ENCODE data around the gene CHURC1.
A peak's percentile ranks its signal among the peaks of the same experiment; 100 is the strongest.

CHURC1 gene

DNA sequence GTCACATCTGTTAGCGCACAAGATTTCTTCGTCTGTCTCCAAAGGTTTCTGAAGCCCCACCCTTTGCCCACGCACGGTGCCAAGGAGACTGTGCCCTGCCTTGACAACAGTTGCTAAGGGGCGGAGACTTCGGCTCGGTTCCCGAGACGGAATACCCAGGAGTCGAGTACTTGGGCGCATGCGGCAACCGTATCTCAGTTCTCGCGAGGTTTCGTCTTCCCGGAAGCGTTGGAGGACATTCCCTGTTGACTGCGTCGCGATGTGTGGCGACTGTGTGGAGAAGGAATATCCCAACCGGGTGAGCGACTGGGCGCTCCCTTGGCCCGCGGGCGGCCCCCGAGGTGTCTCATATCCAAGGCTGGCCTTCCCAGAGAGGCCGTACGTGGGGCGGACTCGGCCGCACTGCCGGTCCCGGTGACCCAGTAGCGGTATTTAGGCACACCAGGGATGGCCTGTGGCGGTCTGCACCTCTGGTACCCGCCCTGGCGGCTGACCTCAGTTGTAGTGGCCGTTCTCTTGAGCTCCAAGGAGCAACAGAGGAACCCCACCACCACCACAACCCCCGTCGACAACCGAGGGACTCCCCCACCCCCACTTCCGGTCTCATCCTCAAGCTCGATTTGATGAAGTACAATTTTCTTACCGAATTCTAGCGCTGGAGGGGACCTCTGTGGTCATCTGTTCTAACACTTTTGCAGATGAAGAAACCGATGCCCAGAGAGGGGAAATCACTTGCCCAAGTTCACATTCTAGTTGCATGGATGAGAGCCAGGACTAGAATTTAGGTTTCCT lies at the start of gene CHURC1:
Gene CHURC1 (plus strand): TSS at position 219 of the 792 bp plus-strand sequence. CDS start 41 bp downstream, at position 260.
- DNase-seq (ENCODE audit: low read depth in 2 of 2): peak; percentile 97 to 99

DNA sequence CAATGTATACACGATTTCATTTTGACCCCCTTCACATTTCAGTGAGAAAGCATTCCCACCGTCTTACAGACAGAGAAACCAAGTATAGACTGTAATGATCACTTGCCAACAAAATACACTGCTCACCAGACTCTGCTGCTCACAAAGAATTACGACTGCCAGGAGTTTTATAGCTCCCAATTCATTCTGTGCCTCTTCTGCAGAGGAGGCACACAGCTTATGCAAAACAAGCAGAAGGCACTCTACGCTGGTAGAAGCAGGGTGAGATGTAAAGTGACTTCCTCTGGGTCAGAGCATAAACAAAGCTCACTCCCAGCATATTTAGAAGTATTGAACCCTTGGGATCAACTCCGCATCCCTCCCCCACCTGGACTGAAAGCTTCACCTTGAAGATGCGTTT lies 49.1 kb upstream of the CHURC1 start:
- no peak for DNase-seq (ENCODE audit: low read depth in 2 of 2)

GRCh38 chr14:64865992-64866391 lies 48.3 kb upstream of the CHURC1 start:
- DNase-seq (ENCODE audit: low read depth in 2 of 2): no peak

DNA sequence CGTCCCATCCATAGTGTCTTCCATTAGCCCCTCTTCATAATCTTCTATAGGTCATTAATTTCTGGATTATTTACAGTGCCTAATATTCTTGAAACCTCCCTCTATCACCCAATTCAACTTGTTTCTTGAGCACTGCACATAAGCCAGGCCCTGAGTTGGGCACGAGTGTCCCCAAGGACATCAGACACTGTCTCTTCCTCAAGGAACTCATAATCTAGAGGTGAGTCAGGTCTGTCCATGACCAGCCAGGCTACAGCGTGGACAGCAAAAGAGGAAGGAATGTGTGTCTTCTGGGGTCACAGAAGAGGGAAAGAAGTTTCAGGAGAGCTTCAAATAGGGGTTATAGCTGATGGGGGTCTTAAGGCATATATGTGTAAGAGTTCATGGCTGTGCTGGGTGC lies 47.1 kb upstream of the CHURC1 start:
- no peak for DNase-seq (ENCODE audit: low read depth in 2 of 2)

DNA sequence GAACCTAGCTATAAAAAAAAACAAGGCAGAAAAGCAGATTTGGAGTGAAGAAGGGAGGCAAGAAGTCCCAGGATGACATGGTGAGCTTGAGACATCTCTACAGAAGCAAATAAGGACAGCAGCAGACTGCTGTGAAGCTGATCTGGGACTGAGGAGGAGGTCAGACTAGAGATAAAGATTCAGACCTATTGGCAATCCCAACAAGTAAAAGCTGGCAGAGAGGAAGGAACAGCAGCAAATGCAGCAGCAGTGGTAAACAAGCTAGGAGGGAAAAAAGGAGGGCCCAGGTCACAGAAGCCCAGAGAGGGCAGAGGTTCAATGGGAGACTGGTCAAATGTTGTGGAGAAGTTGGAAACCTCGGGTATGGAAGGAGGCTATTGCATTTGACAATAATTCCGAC lies 45.9 kb upstream of the CHURC1 start:
- no peak for DNase-seq (ENCODE audit: low read depth in 2 of 2)

DNA sequence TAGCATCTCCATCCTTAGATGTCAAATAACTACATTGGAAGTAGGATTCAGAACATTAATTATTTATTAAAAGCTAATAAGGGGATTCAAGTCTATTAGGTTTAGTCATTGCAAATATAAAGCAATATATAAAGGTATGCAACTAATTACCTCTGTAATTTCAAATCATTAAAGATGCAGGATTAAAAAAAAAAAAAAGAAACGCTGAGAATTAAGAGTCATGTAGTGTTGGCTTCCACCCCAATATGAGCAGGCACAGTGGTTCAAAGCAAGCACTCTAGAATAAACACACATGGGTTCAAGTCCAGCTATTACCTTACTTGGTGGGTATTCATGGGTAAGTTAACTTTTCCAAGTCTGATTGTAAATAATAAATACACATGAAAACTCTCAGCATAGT lies 45.4 kb upstream of the CHURC1 start:
- no peak for DNase-seq (ENCODE audit: low read depth in 2 of 2)

- DNase-seq (ENCODE audit: low read depth in 2 of 2): no peak
Measured at GRCh38 chr14:64870160-64870559, 44.1 kb upstream of the CHURC1 start.

GRCh38 chr14:64871344-64871743 lies 42.9 kb upstream of the CHURC1 start:
- DNase-seq (ENCODE audit: low read depth in 2 of 2): no peak

DNA sequence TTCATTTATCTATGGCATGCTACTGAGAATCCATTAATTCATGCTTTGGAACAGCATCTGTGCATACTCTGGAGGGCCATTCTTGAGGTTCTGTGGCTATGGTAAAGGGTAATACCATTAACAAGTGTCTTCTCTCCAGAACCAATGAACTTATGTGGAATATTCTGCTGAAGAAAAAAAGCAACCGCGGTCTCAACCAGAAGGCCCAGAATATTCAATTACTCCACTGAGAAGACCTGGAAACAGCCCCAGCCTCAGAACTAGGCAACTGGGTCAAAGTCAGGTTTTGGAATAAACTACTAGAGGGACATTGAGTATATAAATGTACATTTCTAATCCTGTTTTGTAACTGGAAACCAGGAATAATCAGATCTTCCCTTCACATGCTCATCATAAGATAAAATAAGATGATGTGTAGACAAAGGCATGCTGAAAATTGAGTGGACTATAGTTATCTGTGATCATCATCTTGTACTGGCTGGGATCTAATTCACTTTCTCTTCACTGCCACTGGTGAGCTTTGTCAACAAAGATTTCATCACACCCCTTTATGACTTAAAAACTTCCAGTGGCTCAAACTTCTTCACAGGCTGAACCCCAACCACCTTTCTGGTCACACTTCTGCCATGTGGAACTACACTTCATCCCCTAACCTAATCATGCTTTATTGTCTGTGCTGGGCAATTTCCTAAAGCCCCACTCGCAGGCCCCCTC lies 40.6 kb upstream of the CHURC1 start:
- no peak for DNase-seq (ENCODE audit: low read depth in 2 of 2)

DNA sequence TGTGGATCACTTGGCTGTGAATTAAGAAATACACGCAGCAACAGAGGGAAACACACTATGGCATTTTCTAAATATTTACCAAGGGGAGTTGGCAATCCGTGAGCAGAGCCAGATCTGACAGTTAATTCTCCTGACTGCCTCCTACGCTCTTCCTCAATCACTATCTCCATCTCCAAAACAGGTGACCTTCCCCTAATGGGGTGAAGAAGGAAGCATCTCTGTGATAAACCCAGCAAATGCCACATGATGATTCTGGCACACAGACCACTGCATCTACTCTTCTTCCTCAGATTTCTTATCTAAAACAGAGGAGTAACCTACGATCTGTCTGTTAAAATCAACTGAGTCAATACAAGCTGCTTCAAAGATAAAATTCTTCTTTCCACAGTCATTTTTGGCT lies 38.9 kb upstream of the CHURC1 start:
- DNase-seq (ENCODE audit: low read depth in 2 of 2): no peak

- DNase-seq (ENCODE audit: low read depth in 2 of 2): no peak
Measured at GRCh38 chr14:64877846-64878245, 36.4 kb upstream of the CHURC1 start.

DNA sequence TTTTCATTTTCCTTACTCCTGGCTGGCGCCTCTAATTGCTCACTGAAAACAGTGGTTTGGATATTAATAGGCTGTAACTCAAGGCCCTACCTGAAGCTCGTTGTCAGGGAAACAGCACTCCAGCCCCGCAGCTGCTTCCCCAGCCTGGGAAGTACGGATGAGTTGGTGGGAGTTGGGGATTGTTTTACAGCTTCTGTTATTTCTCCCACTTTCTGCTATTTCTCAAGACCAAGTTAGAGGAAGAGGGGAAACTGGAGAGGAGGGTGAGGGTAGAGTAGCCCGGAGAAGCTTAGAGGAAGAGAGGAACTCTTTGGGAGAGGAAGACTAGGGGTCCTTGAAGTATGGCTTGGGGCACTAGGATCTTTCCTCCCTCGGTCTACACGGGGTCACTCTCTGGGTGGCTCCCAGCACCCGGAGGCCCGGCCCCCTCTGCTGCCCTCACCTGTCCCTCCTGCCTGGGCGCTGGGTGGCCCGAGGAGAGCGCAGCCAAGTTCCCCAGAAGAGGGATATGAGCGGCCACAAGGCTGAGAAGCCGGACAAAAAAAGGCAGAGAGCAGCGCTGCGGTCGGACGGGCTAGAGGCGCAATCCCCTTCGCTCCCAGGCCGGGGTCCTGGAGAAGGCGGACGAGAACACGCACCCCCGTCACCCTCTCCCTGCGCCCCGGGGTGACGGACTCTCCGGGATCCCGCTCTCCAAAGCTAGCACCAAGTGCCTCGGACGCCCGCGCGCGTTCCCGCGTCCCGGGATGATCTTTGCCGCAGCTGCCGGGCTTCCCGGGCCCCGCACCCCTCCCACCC lies 35.2 kb upstream of the CHURC1 start:
- DNase-seq (ENCODE audit: low read depth in 2 of 2): no peak

DNA sequence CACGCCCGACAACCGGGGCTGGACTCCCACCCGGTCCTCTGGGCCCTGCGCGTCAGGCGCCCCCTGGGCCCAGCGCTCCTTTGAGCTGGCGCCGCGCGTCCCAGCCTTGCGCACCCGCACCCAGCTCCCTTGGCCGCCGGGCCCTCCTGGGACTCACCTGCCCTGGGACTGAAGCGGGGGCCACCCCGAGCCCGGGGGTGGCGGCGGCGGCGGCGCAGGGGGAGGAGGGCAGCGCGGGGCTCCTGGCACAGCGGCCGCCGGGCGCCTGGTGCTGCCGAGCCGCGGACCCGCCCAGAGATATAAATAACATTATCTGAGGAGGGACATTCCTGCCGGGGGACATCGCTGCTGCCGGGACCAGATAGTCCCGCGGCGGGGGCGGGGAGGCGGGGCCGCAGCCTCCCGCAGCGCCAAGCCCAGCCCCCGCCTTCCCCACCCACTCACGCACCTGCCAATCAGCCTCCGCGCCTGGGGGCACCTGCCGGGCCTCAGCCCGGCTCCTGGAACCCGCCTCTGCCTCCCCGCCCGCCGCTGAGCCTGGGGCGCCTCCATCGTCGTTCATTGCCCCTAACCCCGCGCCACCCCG lies 34.5 kb upstream of the CHURC1 start, which contains the start of gene SPTB:
Gene SPTB (minus strand): TSS at position 273 of the 586 bp plus-strand sequence. CDS start 56,813 bp downstream, outside the sequence.
- DNase-seq (ENCODE audit: low read depth in 2 of 2): peak; percentile 69 to 77

DNA sequence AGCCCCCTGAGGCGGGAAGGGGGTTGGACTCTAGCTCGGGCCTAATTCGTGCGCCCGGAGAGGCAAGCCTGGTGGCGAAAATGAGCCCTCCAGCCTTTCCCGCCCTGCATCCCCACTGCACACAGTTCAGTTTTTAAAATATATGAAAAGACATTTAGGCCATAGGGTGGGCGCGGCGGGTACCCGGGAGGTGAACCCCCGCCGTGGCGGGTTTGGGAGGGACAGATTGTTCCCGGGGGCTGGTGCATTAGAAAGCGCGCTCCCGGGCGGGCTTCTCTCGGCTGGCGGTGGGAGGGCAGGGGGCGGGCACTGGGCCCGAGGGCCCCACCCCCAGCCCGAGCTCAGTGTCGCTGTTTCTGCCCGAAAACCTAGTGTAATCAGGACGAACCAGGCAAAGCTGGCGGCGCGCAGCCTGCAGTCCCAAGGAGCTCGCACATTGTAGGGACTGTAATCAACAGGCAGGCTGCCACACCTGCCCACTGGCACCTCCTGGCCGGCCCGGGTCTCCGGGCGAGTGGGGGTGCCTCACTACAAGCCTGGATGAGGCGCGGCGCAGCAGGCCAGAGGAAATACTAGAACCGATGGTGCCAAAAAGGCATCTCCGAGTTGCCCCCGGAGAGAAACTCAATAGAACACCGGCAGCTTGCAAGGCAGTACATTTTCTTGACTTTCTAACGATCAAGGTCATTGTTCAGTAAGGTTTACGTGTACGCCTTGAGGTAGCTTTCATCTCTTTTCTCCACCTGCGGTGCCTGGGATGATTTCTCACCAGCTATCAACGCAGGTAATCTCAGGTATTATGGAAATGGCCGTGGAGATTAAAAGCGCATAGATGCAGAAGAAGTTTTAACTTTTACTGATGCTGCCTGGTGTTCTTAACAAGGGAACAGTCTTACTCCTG lies 33.8 kb upstream of the CHURC1 start:
- DNase-seq (ENCODE audit: low read depth in 2 of 2): peak; percentile 8 to 48

DNA sequence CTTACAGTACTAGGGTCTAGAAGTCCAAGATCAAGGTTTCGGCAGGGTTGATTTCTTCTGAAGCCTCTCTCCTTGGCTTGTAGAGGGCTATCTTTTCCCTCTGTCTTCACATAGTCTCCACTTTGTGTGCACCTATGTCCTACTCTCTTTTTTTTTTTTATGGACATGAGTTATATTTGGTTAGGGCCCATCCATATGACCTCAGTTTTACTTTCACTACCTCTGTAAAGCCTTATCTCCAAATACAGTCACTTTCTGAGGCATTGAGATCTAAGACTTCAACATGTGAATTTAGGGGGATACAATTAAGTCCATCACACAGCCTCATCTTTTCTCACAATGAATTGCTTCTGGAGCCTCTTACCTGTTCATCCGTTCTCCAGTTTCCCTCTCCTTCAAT lies 28.7 kb upstream of the CHURC1 start:
- DNase-seq (ENCODE audit: low read depth in 2 of 2): no peak

DNA sequence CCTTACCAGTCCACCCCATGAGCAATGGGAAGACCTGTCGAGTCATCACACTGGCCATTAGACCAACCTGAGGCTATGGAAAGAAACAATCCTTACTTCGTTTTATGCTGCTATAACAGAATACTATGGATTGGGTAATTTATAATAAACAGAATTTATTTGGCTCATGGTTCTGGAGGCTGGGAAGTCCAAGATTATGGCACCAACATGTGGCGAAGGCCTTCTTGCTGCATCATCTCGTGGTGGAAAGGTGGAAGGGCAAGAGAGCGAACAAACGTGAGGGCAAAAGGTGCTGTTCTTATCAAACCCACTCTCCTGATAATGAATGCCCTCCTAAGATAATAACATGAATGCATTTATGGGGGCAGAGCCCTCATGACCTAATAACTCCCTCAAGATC lies 24.9 kb upstream of the CHURC1 start:
- no peak for DNase-seq (ENCODE audit: low read depth in 2 of 2)

GRCh38 chr14:64891173-64891838 lies 22.9 kb upstream of the CHURC1 start:
- DNase-seq (ENCODE audit: low read depth in 2 of 2): no peak

GRCh38 chr14:64891839-64892375 lies 22.3 kb upstream of the CHURC1 start:
- DNase-seq (ENCODE audit: low read depth in 2 of 2): no peak

GRCh38 chr14:64899958-64900357 lies 14.3 kb upstream of the CHURC1 start:
- DNase-seq (ENCODE audit: low read depth in 2 of 2): no peak

GRCh38 chr14:64906022-64906421 lies 8.2 kb upstream of the CHURC1 start:
- DNase-seq (ENCODE audit: low read depth in 2 of 2): no peak

All from stimulated activated CD8-positive, alpha-beta memory T cell treated with anti-CD3 and anti-CD28 coated beads, Interleukin-7, amount 100 ng/mL, for 4 hours (primary cell).